NB4 (cell line): ENCODE measurements around the gene ADGRG7.

Source experiments
- DNase-seq: peaks from one replicate; pipeline ENCODE4 v3.0.0; 2010; ENCODE audit warnings: low read depth
- H3K4me3 ChIP-seq: one replicate; pipeline ENCODE4 v1.5.1; 2011; ENCODE audit warnings: mild to moderate bottlenecking, low read depth, low read length, moderate library complexity
- MYC ChIP-seq: IDR thresholded peaks from 2 replicates; pipeline ENCODE4 v1.6.1; 2011; ENCODE audit warnings: low read depth, low read length
- POLR2A ChIP-seq: IDR thresholded peaks from 2 replicates; pipeline ENCODE4 v1.6.1; 2011; ENCODE audit warnings: mild to moderate bottlenecking; ENCODE audit not compliant: insufficient read length; ENCODE audit errors: extremely low read depth
- TF ChIP-seq, protein P1 (sequence below): IDR thresholded peaks from one replicate; pipeline ENCODE4 v1.5.1; 2012; ENCODE audit warnings: low read depth, low read length
- TF ChIP-seq, protein P2 (sequence below): IDR thresholded peaks from 2 replicates; pipeline ENCODE4 v1.6.1; 2011; ENCODE audit warnings: low read depth, low read length

Gene ADGRG7

DNA sequence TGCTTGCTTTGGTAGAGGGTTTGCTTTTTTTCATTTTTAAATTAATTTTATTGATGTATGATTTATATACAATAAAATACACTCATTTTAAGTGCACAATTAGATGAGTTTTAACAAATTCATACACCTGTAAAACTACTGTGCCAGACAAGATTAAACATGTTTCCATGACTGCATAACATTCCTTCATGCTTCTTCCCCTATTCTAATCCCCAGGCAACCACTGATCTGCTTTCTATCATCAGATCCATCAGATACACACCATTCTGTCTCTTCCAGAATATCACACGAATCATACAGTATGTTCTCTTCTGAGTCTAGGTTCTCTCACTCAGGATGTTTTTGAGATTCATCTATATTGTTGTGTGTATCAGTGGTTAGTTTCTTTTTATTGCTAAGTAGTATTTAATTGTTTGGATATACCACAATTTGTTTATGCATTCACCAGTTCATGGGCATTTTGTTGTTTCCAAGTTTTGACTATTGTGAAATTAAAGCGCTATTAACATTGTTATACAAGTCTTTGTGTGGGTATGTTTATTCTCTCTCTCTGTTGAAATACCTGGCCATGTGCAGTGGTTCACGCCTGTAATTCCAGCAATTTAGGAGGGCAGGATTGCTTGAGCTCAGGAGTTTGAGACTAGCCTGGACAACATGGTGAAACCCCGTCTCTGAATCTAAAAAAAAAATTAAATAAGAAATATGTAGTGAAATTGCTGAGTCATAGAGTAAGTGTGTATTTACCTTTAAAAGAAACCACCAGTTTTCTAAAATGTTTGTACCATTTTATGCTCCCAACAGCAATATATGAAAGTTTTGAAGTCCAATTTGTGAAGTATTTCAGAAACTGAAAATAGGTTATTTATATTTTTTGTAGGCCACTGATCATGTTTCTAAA is 92.9 kb downstream of the ADGRG7 start:
- no peak overlapping the region for H3K4me3 ChIP-seq
- TF ChIP-seq, protein P1, sequence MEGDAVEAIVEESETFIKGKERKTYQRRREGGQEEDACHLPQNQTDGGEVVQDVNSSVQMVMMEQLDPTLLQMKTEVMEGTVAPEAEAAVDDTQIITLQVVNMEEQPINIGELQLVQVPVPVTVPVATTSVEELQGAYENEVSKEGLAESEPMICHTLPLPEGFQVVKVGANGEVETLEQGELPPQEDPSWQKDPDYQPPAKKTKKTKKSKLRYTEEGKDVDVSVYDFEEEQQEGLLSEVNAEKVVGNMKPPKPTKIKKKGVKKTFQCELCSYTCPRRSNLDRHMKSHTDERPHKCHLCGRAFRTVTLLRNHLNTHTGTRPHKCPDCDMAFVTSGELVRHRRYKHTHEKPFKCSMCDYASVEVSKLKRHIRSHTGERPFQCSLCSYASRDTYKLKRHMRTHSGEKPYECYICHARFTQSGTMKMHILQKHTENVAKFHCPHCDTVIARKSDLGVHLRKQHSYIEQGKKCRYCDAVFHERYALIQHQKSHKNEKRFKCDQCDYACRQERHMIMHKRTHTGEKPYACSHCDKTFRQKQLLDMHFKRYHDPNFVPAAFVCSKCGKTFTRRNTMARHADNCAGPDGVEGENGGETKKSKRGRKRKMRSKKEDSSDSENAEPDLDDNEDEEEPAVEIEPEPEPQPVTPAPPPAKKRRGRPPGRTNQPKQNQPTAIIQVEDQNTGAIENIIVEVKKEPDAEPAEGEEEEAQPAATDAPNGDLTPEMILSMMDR: no peak
- no peak for DNase-seq

DNA sequence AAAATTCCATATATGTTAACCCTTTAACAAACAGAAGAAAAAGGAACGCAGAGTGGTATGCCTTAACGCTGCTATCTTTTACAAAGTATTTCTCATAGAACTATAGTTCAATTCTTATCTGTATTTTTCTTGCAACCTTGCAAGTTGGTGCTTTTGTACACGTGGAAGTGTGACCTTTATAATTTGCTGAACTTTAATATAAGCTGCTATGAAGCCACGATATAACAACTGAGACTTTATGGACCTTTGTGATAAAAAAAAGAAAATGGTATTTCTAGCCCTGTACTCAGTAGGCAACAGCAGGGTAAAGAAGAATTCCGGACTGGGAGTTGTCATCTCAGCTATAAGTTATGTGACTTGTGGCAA is 93.6 kb downstream of the ADGRG7 start:
- H3K4me3 ChIP-seq: no peak overlapping the region
- TF ChIP-seq MYC: no peak

DNA sequence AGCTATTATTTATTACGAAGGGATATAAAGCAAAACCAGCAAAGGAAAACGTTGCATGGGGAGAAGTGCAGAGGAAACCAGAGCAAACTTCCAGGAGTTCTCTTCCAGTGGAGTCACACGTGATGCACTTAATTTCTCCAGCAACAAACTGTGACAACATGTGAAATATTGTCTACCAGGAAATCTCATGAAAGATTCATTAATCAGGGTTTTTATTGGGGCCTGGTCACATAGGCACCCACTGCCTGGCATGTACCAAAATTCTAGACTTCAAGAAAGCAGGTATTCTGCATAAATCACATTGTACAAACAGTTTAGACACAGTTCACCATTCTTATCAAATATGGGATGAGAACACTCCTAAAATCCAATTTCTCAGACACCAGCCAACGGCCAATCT is 94.5 kb downstream of the ADGRG7 start:
- TF ChIP-seq POLR2A (no peak), MYC (no peak)
- TF ChIP-seq, protein P1: no peak
- TF ChIP-seq, protein P2, sequence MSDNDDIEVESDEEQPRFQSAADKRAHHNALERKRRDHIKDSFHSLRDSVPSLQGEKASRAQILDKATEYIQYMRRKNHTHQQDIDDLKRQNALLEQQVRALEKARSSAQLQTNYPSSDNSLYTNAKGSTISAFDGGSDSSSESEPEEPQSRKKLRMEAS: no peak
- no peak overlapping the region for H3K4me3 ChIP-seq
- no peak for DNase-seq

More for the DNA sequence above, 93.6 kb downstream of the ADGRG7 start:
- no peak for DNase-seq

DNA sequence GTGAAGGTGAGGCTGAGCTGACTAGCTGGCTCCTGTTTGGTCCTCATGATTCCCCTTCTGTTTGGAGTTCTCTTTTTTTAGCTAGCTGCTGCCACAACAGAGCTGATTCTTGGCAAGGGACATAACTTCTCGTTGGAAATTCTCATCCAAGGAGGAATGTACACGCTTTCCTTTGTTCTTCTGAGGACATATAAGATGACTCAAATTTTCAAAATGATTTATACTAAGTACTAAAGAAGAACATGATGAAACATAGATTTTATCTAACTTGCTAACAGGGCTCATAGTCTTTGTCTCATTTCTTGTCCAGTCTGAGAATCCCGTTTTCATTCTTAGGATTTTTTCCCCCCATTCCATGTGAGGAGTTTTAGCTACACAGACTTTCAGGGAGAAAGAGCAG is 97.0 kb downstream of the ADGRG7 start:
- no peak overlapping the region for H3K4me3 ChIP-seq
- TF ChIP-seq, protein P2: no peak
- TF ChIP-seq, protein P1: no peak
- DNase-seq: no peak

DNA sequence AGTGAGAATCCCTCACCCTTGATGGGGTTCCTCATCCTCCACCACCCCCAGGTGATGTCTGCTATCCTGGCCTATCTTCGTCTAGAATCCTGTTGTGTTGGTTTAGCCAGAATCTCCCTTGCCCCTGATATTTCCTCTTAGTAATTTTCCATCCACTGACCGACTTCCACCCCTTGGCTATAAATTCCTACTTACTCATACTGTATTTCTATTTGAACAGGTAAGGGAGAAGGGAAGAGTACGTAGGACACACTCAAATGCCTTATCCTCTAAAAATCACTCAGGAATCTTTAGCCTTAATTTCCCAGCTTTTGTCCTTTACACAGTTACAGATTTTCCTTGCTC is 99.2 kb downstream of the ADGRG7 start:
- DNase-seq: no peak
- H3K4me3 ChIP-seq: peak overlapping the region; percentile 54
- TF ChIP-seq, protein P1: no peak
- no peak for TF ChIP-seq MYC
- no peak for TF ChIP-seq POLR2A
- TF ChIP-seq, protein P2: no peak

DNA sequence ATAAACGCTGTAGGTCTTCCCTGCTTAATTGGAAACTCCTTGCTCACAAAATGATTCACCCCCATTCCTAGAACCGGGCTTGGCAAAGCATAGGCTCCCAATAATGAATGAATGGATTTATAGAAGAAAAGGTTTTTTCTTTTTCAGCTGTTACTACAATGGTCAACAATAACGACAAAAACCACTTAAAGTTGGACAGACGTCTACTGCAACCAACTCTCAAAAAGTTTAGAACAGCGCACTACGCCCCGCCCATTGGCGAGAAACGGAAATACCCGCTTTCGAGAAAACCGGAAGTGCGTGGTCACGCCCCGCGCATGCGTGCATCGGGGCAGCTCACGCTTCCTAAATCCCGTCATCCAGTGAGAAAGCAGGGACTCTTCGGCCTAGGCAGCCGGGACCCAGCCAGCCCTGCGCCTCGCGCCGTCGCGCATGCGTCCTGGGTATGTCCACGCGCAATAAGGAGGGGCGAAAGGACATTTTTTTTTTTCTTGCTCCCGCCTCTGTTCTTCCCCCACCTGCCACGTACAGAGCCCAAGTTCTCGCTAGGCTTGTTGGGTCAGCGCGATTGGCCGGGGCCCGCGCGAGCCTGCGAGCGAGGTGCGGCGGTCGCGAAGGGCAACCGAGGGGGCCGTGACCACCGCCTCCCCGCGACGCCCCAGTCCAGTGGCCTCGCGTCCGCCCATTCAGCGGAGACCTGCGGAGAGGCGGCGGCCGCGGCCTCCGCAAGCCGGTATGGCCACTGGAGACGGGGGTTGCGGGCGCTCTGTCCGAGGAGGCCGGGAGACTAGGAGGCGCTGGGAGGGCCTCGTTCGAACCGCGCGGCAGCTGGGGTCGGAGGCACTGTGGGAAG is 99.8 kb downstream of the ADGRG7 start, which contains the start of gene TFG:
TFG (plus strand) TSS at position 506 of the 853 bp plus-strand sequence. CDS start 4,192 bp downstream, outside the sequence.
- H3K4me3 ChIP-seq: peak within 1 kb of the TSS; percentile 93
- TF ChIP-seq, protein P2: peak; percentile 72
- TF ChIP-seq, protein P1: no peak
- peak; percentile 41 for TF ChIP-seq MYC
- peak; percentile 55 for TF ChIP-seq POLR2A
- peak; percentile 97 for DNase-seq
